Activated effector memory CD4-positive, alpha-beta T cell treated with Interleukin-2 at 50 U/mL for 16 hours (primary cell): ENCODE results near the gene LPCAT2.

Experiments
- DNase-seq: peaks from one replicate; pipeline ENCODE4 v3.0.0-alpha.2; 2020

Gene LPCAT2

GRCh38 chr16:55557186-55557585, 48.3 kb downstream of the LPCAT2 start:
- no peak for DNase-seq

- DNase-seq = no peak
Observed at GRCh38 chr16:55559233-55559632, 50.4 kb downstream of the LPCAT2 start.

GRCh38 chr16:55559933-55560516, 51.2 kb downstream of the LPCAT2 start:
- no peak for DNase-seq

- no peak for DNase-seq
Observed at GRCh38 chr16:55561319-55561848, 52.5 kb downstream of the LPCAT2 start.

GRCh38 chr16:55562936-55563335, 54.1 kb downstream of the LPCAT2 start:
- no peak for DNase-seq

GRCh38 chr16:55563797-55564196, 54.9 kb downstream of the LPCAT2 start:
- DNase-seq = no peak

- no peak for DNase-seq
Observed at GRCh38 chr16:55565086-55565485, 56.2 kb downstream of the LPCAT2 start.

GRCh38 chr16:55566432-55567175, 57.7 kb downstream of the LPCAT2 start, which contains the start of gene CAPNS2:
TSS of gene CAPNS2 (plus strand) at chr16:55566684. CDS start at chr16:55566757, 73 bp downstream.
- no peak for DNase-seq

GRCh38 chr16:55567382-55567781, 58.5 kb downstream of the LPCAT2 start:
- no peak for DNase-seq

- DNase-seq = no peak
Observed at GRCh38 chr16:55568207-55568606, 59.3 kb downstream of the LPCAT2 start.

- DNase-seq = no peak
Observed at GRCh38 chr16:55569025-55569424, 60.2 kb downstream of the LPCAT2 start.

GRCh38 chr16:55570159-55570558, 61.3 kb downstream of the LPCAT2 start:
- DNase-seq = no peak

- DNase-seq = no peak
Observed at GRCh38 chr16:55571191-55571897, 62.5 kb downstream of the LPCAT2 start.

- DNase-seq = no peak
Observed at GRCh38 chr16:55572439-55572838, 63.6 kb downstream of the LPCAT2 start.

- DNase-seq = no peak
Observed at GRCh38 chr16:55574811-55575210, 65.9 kb downstream of the LPCAT2 start.

GRCh38 chr16:55575496-55575895, 66.6 kb downstream of the LPCAT2 start:
- no peak for DNase-seq

GRCh38 chr16:55576384-55576783, 67.5 kb downstream of the LPCAT2 start:
- no peak for DNase-seq

- DNase-seq = no peak
Observed at GRCh38 chr16:55577887-55578286, 69.0 kb downstream of the LPCAT2 start.

- DNase-seq = no peak
Observed at GRCh38 chr16:55585631-55586030, 76.8 kb downstream of the LPCAT2 start.

- DNase-seq = no peak
Observed at GRCh38 chr16:55588799-55589198, 79.9 kb downstream of the LPCAT2 start.

GRCh38 chr16:55592306-55592705, 83.4 kb downstream of the LPCAT2 start:
- no peak for DNase-seq

GRCh38 chr16:55597928-55598327, 89.1 kb downstream of the LPCAT2 start:
- DNase-seq = no peak

- DNase-seq = no peak
Observed at GRCh38 chr16:55605754-55606336, 97.0 kb downstream of the LPCAT2 start.
